GM19467 (cell line): ENCODE data around the gene MYG1.
A peak's percentile ranks its signal among the peaks of the same experiment; 100 is the strongest.

Experiments
- ATAC-seq: cut with Tn5 transposase; IDR thresholded peaks from one replicate; pipeline ENCODE4 v1.9.1; 2021; ENCODE audit warnings: mild to moderate bottlenecking, moderate library complexity; ENCODE audit not compliant: unreplicated experiment

MYG1 gene, protein sequence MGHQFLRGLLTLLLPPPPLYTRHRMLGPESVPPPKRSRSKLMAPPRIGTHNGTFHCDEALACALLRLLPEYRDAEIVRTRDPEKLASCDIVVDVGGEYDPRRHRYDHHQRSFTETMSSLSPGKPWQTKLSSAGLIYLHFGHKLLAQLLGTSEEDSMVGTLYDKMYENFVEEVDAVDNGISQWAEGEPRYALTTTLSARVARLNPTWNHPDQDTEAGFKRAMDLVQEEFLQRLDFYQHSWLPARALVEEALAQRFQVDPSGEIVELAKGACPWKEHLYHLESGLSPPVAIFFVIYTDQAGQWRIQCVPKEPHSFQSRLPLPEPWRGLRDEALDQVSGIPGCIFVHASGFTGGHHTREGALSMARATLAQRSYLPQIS

DNA sequence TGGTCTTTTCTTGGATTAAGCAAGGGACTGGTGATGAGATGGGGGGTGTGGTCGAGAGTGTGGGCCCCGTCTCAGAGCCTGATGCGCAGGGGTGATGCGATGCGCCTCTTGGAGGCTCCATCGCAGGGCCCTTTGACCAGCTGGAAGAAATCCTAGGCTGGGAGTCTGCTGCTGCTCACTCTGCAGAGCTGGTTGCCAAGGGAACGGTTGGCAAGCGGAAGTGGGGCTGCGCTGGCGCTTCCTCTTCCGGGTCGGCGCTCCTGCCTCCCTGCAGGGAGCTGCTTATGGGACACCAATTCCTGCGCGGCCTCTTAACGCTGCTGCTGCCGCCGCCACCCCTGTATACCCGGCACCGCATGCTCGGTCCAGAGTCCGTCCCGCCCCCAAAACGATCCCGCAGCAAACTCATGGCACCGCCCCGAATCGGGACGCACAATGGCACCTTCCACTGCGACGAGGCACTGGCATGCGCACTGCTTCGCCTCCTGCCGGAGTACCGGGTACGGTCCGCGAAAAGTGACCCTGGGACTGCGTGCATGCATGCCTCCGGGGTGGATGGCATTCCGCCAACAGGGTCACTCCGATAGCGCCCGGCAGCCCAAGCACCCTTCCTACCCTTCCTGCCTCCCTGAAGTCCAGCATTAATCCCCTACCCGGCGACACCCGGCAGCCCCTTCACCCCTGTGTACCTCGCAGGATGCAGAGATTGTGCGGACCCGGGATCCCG lies at the start of gene MYG1:
Gene MYG1 (plus strand): TSS at position 242 of the 727 bp plus-strand sequence. CDS start 43 bp downstream, at position 285.
- ATAC-seq: peak; percentile 42

DNA sequence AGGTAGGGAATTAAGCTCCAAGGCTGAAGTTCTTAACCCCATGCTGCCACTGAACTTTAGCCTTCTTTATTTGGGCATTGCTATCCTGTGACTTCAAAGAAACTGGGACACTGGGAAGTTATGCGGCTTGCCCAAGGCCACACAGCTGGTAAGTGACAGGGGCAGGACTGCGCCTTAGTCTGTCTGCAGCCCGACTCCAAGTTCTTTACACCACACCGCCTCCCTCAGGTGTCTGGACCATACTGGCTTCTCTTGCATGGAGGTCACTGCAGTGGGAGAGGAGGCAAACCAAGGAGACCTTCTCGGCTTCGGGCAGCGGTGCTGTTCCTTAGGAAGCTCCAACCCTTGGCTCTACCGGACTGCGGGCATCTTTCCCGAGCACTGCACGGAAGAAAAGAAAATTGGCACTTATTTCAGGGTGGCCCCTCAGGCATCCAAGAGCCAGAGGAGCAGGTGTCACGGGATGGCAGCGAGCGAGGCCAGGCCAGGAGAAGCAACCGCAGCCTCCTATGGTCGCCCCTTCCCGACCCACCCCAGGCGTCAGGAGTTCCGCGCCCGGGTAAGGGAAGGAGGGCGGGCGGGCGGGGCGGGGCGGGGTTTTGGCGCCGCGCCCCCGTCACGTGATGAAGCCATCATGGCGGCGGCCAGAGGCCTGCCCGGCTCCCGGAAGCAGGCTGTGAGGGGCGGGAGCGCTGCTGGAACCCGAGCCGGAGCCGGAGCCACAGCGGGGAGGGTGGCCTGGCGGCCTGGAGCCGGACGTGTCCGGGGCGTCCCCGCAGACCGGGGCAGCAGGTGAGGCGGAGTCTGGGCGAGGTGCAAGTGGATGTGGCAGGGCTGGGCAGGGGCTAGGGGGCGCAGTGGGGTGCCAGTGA lies 47.8 kb upstream of the MYG1 start:
- peak; percentile 58 for ATAC-seq

DNA sequence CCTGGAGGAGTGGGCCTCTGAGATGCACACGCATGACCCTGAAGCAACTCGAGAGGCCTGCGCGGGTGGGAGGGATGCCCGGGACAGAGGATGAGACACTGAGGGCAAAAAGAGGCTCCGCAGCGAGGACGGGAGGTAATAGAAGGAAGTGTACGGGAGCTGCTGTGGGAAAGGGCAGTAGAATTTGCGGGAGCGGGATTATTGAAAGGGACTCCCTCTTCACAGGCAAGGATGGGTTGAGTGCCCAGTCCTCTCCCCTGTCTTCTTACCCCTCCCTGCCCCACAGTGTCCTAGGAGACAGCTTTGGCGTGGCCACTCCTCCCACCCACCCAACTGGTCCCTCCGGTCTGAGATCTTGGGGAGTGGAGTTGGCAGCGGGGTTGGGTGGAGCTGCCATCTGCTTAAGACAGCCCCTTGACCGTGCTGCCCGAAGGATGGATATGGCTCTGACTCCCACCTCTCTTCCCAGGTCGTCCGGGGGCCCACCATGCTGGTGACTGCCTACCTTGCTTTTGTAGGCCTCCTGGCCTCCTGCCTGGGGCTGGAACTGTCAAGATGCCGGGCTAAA lies 47.1 kb upstream of the MYG1 start:
- ATAC-seq: no peak

DNA sequence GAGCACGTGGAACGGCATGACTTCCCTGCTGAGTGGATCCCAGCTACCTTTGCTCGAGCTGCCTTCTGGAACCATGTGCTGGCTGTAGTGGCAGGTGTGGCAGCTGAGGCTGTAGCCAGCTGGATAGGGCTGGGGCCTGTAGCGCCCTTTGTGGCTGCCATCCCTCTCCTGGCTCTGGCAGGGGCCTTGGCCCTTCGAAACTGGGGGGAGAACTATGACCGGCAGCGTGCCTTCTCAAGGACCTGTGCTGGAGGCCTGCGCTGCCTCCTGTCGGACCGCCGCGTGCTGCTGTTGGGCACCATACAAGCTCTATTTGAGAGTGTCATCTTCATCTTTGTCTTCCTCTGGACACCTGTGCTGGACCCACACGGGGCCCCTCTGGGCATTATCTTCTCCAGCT lies 46.2 kb upstream of the MYG1 start:
- no peak for ATAC-seq

DNA sequence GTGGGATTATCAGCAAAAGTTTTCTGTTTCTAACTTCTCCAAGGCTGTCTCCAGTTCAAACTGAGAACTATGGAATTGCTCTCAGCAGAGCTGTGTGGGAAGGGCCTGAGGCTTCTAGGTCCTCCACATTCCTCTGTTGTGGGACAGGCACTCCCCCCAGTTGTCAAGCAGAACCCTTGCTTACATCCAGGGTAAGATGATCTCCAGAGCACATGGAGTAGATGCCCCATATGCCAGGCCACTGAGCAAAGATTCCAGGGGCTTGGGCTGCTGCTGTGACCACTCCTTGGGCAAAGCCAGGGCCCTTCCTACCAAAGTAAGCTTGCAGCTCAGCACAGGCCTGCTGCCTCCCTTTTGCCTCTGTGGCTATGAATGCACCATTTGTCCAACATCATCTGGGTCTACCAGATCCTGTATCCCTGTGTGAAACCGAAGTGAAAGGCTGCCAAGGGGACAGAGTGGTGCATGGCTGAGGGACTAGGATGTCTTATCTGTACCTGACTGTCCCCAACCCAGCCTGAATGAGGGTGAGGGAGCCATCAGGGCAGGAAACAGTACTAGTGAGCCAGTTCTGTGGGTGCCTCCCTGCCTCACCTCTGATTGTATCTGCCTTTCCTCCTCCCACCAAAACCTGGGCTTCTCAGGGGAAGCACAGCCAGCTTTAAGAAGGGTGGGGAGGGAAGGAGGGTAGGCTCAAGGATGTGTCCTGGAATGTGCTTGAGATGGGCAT lies 44.5 kb upstream of the MYG1 start:
- no peak for ATAC-seq

DNA sequence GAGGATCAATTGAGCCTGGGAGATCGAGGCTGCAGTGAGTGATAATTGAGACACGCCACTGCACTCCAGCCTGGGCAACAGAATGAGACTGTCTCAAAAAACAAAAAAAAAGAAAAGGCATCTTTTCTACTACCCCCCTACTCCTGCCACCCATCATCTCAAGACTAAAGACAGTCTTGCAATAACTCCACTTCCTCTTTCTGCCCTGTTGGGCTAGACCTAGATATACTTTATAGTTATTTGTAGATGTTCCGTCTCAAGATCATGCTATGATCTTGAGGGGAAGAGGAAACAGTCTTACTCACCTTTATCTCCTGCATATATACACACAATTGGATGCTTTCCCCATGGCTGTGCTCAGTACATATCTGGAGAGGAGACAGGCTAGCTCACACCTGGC lies 43.5 kb upstream of the MYG1 start:
- no peak for ATAC-seq

DNA sequence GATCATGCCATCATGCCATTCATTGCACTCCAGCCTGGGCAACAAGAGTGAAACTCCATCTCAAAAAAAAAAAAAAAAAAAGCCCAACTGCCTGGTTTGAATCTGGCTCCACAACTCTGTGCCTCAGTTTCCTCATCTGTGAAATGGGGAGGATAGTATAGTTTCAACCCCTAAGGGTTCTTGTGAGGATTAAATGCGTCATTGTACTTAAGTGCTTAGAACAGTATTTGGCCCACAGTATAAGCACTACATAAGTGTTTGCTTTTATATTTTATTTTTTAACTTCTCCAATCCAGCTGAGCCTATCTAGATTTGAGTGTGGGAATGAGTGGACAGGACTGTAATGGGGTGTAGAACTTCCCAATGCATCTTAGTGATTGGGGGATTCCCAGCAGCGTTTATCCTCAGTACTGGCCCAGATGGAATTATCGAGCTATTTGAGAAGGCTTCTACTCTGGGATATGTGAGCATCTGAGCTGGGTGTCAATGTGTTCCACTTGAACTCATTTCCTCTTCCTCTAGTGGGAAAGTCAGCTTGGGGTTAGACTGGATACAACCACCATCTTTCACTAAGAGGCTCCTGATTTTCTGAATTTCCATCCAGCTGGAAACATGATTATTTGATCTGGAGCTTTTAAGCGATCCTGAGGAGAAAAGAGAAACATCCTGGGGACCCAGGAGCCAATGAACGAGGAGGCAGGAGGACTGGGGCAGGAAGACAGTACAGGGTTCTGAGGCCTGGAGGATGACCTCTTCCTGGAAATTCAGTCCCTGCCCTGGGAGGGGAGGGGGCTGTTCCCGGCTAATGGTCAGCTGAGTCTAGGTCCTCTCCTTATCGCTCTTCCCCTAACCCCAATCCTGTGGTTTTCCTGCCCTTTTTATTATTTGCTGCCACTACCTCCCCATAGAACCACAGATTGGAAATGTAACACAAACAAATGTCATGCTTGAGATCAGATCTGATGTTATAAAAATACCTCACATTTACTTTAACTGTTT lies 40.7 kb upstream of the MYG1 start:
- no peak for ATAC-seq

DNA sequence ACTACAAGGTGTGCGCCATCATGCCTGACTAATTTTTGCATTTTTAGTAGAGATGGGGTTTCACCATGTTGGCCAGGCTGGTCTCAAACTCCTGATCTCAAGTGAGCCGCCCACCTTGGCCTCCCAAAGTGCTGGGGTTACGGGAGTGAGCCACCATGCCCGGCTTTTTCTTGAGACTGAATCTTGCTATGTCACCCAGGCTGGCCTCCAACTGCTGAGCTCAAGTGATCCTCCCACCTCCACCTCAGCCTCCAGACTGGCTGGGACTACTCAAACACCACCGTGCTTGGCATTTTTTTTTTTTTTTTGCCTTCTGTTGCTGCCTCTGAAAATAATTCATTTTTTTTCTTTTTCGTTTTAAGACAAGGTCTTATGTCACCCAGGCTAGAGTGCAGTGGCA lies 39.6 kb upstream of the MYG1 start:
- ATAC-seq: no peak

DNA sequence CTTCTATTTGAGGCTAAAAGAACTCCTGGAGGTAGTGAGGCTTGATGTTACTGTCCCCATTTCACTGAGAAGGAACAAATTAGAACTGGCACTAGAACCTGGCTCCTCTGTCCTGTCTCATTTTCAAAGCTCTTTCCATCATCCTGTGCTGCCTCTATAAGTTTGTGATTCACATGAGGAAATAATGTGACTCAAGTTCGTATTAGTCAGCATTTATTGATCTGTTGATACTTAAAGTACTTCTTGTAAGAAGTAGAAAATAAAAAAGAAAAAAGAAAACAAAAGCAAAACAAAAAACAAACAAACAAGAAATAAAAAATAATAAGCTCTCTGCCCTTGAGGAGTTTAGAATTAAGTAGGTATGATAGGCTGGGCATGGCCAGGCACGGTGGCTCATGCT lies 33.7 kb upstream of the MYG1 start:
- ATAC-seq: no peak

DNA sequence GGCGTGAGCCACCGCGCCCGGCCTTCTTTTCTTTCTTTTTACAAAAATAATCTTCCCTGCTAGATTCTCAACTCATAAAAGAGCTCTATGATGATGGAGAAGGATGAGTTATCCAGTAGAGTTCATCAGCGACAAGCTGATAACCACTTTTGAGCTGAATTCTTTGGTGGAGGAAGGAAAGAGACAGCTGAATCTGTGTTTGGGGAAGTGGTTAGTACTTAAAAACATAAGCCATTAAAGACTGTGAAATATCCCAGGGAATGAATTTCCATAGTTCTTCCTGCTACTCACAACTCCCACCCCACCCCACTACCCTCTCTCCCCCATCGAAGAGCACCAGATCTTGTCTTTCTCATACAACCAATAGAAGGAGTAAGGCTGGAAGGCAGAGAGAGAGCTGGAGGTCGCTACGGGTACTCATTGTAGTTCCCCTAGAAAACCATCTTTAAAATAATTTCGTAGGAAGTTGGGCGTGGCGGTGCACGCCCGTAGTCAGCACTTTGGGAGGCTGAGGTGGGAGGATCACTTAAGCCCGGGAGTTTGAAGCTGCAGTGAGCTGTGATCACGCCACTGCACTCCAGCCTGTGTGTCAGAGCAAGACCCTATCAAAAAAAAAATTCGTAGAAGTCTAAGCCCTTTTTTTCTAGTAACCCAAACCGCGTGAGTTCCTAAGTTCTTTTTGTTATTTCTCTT lies 32.0 kb upstream of the MYG1 start:
- ATAC-seq: no peak

DNA sequence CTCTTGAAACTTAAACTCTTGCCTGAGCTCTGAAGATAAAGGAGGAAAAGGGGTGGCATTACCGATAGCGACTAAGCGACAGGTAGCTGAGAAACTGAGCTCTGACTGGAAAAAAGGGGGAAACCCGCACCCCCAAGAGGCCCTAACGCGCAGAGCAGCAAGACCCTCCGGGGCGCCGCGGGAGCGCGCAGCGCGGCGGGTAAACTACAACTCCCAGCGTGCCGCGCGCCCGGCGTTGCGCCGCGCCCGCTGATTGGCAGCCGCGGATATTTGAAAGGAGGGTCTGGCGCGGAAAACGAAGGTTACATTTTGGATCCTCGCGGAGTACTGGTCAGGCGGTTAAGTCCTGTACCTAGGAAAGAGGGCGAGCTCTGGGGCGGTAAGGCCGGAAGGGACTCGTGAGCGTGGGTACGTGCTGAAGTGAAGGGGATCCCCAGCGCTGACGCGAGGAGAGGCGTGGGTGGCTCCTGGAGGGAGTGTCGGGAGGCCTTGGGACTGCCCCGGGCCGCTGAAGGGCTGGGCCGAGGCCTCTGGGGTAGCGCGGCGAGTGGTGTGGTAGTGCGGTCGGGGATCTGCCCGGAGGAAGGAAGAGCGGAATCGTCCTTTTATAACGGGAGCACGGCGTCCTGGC lies 31.4 kb upstream of the MYG1 start, which contains the start of gene ESPL1:
Gene ESPL1 (plus strand): TSS at position 301 of the 631 bp plus-strand sequence. CDS start 468 bp downstream, outside the sequence.
- peak; percentile 76 for ATAC-seq

DNA sequence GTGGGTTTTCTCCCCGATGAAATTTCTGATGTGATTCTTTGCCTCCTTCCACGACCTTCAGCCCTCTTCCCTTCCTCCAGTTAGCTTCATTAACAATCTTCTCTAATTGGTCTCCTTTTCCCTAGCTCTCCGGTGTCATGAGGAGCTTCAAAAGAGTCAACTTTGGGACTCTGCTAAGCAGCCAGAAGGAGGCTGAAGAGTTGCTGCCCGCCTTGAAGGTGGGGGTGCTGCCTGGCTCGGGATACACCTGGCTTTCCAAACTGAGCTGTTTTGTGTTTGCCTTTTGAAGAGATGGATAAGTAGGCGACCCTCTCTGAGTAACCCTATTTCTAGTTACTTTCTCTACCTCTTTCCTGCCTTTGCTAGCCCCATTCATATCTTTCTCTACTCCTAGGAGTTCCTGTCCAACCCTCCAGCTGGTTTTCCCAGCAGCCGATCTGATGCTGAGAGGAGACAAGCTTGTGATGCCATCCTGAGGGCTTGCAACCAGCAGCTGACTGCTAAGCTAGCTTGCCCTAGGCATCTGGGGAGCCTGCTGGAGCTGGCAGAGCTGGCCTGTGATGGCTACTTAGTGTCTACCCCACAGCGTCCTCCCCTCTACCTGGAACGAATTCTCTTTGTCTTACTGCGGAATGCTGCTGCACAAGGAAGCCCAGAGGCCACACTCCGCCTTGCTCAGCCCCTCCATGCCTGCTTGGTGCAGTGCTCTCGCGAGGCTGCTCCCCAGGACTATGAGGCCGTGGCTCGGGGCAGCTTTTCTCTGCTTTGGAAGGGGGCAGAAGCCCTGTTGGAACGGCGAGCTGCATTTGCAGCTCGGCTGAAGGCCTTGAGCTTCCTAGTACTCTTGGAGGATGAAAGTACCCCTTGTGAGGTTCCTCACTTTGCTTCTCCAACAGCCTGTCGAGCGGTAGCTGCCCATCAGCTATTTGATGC lies 30.6 kb upstream of the MYG1 start:
- ATAC-seq: no peak

DNA sequence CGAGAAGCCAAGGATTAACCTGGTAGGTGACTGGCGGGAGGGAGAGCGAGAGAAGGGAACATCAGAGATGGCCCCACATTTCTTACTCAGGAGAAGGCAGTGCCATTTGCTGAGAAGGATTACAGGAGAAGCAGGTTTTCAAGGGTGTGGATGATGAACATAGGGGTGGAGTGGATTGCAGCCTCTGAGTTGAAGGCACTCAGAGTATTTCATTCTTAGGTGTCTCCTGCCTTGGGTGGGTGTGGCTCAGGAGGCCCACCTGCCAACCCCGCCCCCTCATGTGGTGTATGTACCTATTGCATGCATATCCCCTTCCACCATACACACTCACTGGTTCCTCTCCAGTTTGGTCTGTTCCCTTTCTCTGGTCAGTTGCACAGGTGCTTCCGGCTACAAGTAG lies 25.1 kb upstream of the MYG1 start:
- ATAC-seq: no peak

DNA sequence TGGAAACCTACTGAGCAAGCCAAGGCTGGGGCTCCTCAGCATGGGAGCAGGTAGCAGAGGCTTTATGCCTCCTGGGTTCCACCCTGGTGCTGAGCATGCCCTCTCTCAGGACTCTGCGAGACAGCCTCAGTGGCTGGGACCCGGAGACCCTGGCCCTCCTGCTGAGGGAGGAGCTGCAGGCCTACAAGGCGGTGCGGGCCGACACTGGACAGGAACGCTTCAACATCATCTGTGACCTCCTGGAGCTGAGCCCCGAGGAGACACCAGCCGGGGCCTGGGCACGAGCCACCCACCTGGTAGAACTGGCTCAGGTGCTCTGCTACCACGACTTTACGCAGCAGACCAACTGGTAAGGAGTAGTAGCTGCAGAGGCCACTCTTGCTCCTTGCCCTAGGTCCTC lies 23.0 kb upstream of the MYG1 start:
- no peak for ATAC-seq

DNA sequence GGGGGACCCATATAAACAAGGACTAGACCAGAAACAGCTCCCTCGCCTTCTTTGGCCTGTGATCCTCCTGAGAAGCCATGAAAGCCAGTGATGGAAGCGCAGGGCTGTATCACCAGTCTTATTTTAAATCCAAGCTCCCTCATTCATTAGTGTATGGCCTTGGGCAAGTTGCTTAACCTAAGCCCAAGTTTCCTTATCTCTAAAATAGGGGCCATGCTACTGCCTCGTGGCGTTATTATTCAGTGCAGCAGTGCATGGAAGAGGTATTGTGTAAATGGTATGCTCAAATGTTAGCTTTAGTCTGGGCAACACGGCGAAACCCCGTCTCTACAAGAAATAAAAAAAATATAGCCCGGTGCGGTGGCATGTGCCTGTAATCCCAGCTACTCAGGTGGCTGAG lies 21.5 kb upstream of the MYG1 start:
- ATAC-seq: no peak

DNA sequence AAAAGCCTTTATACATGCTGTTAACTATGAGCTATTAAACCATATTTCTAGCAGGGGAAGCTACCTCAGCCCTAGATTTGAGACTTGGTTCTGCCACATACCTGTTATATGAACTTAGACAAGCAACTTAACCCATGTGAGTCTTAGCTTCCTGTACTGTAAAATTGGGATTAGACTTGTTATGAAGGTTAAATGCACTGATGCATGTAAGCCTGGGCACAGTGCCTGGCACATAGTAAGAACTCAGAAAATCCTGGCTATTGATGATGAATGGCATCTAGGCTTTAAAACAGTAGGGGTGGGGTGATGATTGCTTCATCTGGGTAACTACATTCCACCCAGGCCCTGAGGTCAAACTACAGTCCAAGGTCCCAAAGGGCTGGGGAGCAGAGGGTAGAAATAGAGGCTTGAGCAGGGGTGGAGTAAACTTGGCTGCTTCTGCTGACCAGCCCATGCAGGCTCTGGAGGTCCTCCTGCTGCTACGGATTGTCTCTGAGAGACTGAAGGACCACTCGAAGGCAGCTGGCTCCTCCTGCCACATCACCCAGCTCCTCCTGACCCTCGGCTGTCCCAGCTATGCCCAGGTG lies 20.1 kb upstream of the MYG1 start:
- no peak for ATAC-seq
